Smooth muscle cell of the brain vasculature (primary cell): ENCODE data around the gene MAP4K4.

ENCODE experiments used
- DNase-seq: peaks from one replicate; pipeline ENCODE4 v3.0.0-alpha.2; 2012; ENCODE audit warnings: low read depth, low spot score

MAP4K4 gene

GRCh38 chr2:101815739-101816391 is 118.4 kb downstream of the MAP4K4 start:
- no peak for DNase-seq

DNA sequence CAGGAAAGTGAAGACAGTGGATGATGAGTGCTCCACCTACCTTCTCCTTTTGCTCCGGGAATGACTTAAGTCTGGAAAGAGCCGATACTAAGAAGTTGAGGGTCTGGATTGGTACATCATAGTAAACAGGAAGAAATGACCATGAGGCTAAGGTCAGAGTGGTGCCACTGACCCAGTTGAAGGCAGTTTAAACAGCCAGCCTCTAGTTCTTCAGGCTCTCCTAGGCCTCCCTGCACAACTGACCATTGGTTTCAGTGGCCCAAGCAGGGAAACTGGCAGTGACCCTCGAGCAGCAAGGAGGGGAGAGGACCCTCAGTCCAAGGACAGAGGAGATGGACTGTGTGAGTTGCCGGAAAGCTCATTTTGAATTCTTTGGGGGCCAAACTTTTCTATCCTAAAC is 119.1 kb downstream of the MAP4K4 start:
- no peak for DNase-seq

- DNase-seq, result no peak
Observed at GRCh38 chr2:101817481-101817880, 120.0 kb downstream of the MAP4K4 start.

DNA sequence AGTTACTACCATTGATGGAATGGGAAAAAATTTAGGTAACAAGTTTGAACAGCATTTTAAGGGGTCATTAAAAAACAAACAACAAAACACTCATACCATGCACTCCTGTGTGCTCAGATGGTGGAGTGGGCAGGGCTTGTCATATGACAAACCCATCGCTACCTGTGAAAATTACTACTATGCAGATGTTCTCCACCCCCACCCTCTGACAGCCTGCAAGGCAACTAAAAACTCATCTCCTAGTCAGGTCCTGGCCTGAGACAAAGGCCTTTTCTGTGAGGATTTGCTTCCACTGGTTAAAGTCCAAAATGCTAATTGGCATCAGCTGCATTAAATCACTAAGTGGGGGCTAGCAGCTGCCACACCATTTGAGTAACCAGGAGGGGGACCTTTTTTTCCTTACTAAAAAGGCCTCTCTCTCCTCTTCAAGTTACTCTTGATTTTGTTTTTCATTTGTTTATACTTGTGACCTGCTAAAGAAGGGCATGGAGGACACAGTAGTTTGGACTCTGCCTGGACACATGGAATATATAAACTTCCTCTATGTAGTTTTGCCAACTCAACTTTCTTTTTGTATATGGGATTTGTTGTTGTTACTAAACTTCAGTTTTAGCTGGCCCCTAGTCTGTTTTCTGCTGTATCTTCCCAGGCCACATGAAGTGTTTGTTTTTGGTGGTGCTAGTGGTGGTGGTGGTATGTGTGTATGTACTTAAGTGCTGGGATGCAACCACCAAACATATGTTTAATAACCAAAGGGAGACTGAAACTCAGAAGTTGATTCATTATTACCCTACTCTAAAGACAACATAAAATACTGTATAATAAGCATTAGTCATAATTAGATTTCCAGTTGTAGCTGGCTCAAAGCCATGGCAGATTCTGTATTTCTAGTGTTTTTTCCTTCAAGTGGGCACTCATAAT is 121.3 kb downstream of the MAP4K4 start:
- DNase-seq, result no peak

DNA sequence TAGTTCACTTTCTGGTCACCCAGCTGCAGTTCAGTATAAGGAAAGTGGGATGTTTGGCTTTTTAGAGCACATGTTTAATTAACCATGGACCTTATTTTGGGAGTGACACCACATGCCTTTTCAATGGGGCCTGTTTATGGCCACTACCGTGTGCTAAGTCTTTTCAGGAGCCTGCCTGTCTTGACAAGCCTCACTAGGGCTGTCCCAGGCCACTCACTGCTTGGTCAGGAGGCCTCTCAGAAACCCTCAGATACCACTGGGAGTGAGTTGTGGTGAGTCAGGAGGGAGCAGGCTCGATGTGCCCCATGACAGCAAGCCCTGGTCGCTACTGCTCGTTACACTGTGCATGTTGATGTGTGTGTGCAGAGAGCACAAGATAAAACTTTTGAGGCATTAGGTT is 123.0 kb downstream of the MAP4K4 start:
- DNase-seq, result no peak

- DNase-seq, result no peak
Observed at GRCh38 chr2:101821059-101821805, 123.7 kb downstream of the MAP4K4 start.

- no peak for DNase-seq
Observed at GRCh38 chr2:101821828-101822458, 124.4 kb downstream of the MAP4K4 start.

- no peak for DNase-seq
Observed at GRCh38 chr2:101823347-101823791, 125.9 kb downstream of the MAP4K4 start.

GRCh38 chr2:101823859-101824258 is 126.4 kb downstream of the MAP4K4 start:
- DNase-seq, result no peak

- DNase-seq, result no peak
Observed at GRCh38 chr2:101826716-101827115, 129.2 kb downstream of the MAP4K4 start.

DNA sequence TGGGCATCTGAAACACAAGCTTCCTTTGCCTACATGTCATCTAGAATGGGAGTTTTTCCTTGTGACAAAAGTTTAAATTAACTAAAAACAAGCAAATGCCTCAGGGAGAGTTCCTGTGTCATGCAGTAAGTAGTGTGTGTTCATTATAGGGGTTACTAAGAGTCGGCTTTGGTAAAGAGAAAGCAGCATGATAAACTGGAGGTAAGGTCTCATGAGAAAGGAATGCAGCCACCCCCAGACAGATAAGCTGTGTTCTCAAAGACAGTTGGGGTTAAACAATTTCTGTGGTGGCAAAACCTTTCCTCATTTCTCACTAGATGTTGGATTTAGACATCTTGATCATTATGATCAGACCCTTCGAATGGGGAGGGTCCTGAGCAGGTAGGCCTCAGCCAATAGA is 129.7 kb downstream of the MAP4K4 start:
- DNase-seq, result no peak

DNA sequence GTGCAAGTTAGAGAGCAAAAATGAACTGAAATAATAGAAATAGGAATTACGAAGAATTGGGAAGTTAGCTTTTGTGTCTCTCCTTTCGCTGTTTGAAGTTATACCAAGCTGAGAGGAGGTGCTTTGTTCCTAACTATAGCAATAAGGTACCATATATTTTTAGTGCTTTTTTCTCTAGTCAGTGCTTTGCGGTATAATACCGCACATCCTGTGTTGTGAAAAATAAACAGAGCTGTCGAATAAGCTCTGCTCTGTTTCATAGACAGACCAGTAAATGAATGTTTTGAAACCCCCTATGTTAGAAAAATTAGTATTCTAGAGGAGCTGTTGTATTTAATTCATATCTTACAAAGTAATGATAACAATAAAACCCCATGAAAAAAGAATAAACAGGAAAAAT is 130.8 kb downstream of the MAP4K4 start:
- no peak for DNase-seq

DNA sequence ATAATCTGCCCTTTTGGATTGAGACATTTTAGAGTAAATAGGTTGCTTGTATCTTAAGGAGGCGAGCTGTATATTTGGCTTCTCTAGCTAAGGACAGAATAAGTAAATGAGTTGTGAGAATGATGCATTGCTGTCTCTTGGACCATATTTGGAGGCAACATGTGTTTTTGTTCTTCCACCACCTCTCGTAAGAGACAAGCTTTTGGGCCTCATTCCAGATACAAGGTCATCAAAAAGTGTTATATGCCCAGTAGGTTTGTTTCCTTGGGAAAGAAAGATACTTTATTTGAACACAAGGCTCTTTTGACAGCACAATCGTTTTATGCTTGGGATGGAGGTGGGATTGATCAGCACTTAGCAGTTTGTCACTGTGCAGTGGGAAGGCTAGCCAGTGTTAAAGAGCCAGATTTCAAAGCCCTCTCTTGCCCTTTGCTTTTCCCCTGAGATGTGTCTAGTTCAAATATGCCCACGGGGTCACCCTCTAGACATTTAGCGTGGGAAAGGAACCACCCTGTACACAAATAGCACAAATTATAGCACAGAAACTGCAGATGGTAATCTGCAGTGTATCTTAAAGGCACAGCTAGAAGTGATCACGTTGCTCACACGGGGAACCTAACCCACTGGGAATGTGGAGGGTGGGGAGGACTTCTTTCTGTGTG is 131.3 kb downstream of the MAP4K4 start:
- DNase-seq, result no peak

GRCh38 chr2:101829429-101829828 is 131.9 kb downstream of the MAP4K4 start:
- DNase-seq, result no peak

- DNase-seq, result no peak
Observed at GRCh38 chr2:101830146-101830545, 132.6 kb downstream of the MAP4K4 start.

DNA sequence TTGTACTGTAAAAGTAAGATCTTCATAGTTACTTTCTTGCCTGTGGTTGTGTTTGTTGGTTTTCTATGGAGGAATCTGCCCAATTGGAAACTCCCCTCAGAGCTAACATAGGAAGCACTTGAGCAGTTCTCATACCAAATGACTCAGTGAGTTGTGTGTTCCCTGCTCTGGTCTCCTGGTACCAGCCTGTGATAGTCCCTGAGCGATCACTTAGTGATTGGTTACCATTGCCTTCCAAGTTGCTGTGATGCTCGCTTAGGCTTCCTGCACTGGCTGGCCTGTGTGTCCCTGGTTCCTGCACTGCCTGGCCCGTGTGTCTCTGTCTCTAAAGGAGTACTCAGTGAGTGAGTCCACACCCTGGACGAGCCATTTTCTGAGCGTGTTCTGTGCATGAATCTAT is 133.0 kb downstream of the MAP4K4 start:
- no peak for DNase-seq

DNA sequence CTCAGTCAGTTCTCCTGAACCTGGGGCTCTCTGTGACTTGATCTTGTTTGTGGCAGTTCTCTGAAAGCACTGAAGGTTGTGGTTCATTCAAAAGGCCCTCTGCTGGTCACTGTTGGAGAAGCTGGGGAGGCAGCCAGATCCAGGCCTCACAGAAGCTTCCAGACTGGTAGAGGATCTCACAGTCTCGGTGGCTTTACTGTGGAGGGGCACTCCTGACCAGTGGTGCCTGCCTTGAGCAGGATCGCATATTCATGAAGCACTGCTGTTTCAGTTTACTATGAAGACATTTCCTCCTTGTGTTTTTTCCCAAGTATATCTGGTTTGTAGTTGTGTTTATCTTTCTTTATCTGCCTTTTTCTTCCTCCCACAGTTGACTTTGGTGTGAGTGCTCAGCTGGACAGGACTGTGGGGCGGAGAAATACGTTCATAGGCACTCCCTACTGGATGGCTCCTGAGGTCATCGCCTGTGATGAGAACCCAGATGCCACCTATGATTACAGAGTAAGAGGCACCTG is 133.9 kb downstream of the MAP4K4 start:
- DNase-seq, result no peak

DNA sequence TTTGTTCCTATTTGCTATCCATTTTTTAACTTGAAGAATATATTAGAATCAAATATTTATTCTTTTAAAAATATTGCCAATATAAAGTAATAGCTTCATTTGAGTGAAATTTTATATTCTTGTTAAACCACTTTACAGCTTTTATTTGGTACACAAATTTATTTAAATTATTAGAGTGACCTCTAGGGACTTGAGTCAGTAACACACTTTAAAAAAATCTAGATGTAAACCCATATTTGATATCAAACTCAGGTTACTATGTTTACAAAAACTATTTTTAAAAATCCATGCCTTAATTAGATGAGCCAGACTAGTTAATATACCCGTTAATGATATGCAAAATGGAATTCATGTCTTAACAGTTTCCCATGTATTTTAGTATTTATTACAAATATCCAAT is 134.6 kb downstream of the MAP4K4 start:
- DNase-seq, result no peak

GRCh38 chr2:101833890-101834523 is 136.5 kb downstream of the MAP4K4 start:
- DNase-seq, result no peak

- DNase-seq, result no peak
Observed at GRCh38 chr2:101837354-101837753, 139.8 kb downstream of the MAP4K4 start.
